T-helper 1 cell (primary cell): ENCODE results near the gene C17orf78.
A peak's percentile ranks its signal among the peaks of the same experiment; 100 is the strongest.
"Not testable (repeated sequence)": the region's sequence is repeated elsewhere in the genome, so short reads cannot be mapped to it uniquely, and the experiment has no call there.

Experiments
- DNase-seq, 5 donors: peaks; one replicate each; pipeline ENCODE4 v3.0.0-alpha.2; 2012 to 2020

The C17orf78 gene

DNA sequence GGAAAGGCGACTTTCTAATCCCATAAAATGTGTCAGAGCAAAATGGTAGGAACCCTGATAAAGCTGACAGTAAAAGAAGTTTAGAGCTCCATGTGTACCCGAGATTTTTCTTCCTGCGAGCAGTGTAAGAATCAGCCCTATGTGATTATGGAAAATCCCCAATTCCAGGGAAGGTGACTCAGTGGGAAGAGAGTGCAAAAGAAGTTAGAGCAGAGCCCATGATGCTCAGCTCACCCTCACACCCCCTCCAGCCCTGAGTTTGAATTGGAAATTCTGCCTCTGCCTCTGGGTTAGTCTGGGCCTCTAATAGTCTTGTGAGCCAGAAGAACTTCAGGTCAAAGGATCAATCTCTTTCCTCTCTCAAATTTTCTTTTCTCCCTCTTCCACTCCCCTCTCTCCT lies 12.5 kb downstream of the C17orf78 start:
- DNase-seq, result no peak

GRCh38 chr17:37389160-37389559 lies 13.4 kb downstream of the C17orf78 start:
- DNase-seq, result no peak

DNA sequence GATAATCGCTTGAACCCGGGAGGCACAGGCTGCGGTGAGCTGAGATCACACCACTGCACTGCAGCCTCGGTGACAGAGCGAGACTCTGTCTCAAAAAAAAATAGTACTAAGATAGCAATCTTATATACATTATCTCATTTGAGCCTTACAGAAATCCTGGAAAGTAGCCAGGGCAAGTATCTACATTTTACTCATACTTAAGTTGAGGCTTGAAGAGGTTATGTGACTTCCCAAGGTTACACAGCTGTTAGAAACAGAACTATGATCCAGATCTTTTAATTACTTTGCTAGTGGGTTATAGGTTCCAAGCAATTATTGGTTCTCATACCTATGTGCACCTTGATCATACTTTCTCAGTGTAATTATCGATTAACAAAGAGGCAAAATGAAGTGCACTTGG lies 15.4 kb downstream of the C17orf78 start:
- no peak for DNase-seq

DNA sequence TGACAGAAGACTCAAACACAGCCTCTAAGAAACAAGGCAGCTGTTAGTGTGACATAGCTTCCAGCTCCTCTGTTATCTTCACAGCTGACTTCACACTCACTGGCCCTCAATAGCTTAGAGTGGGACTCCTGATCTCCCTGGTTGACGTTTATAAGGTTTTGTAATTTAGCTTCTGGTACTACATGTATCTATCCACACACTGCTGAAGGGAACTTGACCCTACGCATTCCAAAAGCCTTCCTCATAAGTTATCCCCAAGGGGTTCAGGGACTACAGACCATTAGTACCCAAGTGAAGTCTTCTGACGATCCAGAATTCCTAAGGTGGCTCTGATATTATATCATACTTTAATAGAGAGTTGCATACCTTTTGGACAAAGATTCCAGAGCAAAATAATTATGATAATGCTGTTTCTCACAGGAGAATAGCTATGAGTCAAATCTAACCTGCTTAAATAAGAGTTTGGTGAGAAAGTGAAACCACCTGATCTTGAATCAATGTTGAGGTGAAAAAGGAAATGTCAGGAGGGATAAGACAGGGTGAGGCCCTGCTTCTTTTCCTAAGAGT lies 16.3 kb downstream of the C17orf78 start:
- DNase-seq, result peak in 1 of 5 donors; percentile 32

DNA sequence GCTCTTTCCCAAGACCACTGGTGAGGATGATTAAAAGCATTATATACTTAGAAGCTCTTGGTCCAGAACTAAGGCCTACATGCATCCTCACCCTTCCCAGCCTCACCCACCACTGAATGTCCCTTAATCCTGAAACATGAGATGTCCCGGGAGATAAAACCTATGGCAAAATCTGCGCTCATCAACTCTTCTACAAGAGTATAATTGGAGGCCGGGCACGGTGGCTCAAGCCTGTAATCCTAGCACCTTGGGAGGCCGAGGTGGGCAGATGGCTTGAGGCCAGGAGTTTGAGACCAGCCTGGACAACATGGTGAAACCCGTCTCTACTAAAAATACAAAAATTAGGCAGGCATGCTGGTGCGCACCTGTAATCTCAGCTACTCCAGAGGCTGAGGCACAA lies 17.6 kb downstream of the C17orf78 start:
- DNase-seq, result no peak

GRCh38 chr17:37399265-37399803 lies 23.5 kb downstream of the C17orf78 start:
- DNase-seq, result no peak

DNA sequence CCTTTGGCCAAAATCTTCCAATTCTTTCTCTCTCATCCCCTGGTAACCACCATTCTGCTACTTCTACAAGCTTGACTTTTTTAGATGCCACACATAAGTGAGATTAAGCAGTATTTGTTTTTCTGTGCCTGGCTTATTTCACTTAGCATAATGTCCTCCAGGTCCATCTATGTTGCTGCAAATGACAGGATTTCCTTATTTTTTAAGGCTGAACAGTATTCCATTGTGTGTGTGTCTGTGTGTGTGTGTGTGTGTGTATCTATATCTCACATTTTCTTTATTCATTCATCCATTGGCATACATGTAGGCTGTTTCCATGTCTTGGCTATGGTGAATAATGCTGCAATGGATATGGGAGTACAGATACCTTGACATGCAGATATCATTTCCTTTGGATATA lies 24.7 kb downstream of the C17orf78 start:
- no peak for DNase-seq

DNA sequence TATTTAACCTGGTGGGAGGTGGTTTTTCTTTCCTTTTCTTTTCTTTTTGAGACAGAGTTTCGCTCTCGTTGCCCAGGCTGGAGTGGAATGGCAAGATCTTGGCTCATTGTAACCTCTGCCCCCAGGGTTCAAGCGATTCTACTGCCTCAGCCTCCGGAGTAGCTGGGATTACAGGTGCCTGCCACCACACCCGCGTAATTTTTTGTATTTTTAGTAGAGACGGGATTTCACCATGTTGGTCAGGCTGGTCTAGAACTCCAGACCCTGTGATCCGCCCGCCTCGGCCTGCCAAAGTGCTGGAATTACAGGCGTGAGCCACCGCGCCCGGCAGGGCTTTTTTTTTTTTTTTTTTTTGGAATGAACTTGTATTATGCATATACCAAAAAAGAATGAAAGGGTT lies 29.7 kb downstream of the C17orf78 start:
- DNase-seq, result not testable (repeated sequence)

DNA sequence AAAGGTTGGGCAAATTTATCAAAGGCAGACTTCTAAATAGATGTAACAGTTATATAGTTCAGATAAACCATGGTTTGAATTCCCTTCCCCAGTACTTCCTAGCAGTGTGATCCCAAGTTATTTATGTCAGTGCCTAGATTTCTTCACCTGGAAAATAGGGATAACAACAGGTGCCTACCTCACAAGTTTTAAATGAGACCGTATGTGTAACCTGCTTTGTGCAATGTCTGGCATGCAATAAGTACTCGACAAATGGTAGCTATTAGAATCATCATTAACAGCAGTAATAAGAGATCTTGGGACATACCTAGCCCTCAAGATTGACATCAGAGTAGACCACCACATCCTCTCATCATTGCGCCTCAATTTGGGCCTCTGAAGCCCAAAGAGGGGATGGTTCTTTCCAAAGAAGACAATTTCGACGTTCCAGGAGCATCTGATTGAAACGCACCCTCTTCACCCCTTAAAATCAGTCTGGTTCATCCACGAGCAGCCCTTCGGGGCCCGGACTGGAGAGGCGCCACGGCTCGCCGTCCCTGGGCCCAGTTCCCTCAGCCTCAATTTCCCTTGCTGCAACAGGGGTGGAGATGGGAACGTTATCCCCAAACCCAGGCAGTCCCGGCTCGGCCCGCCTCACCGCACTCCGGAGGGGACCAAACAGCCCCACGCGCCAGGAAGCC lies 30.3 kb downstream of the C17orf78 start:
- DNase-seq, result no peak

DNA sequence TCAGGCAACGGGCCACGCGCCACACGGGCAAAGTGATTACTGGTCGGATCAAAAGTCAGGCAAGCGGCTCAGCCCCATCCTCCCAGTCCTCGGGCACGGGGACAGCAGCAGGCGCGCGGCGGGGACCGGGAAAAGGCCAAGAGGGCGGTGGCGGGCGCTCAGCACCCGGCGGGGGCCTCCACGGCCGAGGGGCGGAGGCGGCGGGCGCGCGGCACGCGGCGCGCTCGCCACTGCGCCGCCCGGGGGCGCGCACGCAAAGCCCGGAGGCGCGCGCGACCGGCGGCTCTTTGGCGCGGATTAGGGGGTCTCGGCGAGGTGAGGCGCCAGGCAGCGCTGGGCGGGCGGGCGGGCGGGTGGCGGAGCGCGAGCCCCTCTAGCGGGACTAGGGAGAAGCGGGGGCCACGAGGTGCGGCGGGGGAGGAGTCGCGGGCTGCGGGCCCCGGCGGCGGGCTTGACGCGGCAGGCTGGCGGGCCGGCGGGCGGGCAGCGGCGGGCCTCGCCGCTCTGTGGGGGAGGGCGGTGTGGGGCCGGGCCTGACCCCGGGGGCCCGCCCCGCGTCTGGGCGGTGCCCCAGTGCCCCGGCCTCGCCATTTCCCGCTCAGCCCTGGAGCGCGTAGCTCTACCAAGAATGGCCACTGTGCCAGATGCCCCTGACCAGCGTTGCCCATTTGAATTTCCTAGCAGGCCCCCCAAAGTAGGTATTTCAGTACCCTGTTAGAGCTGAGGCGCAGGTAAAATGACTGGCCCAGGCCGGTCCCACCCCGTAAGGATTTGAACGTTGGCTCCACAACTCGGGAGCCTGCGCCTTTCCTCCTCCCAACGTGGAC lies 31.1 kb downstream of the C17orf78 start, which contains the start of the genes ACACA and TADA2A:
ACACA (minus strand) TSS at position 202 of the 827 bp plus-strand sequence. CDS start 537 bp downstream, outside the sequence.
TADA2A (plus strand) TSS at position 252 of the 827 bp plus-strand sequence. CDS start 4,480 bp downstream, outside the sequence.
- peak; percentile 51 to 84 (median 63) for DNase-seq

GRCh38 chr17:37408145-37408479 lies 32.3 kb downstream of the C17orf78 start:
- DNase-seq, result not testable (repeated sequence)

DNA sequence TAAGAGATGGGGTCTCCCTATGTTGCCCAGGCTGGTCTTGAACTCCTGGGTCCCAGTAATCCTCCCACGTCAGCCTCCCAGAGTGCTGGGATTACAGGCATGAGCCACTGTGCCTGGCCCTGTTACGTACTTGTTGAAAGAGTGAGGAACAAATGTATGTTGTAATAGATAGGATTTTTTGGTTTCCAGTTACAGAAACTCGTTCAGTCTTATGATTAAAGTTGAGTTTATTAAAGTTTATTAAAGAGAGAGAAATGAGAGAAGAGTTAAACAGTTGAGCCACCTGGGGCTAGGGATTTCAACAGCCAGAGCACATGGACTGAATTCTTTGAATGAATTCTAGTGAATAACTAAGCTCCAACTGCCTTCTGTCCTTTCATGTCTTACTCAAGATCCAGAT lies 34.6 kb downstream of the C17orf78 start:
- no peak for DNase-seq

DNA sequence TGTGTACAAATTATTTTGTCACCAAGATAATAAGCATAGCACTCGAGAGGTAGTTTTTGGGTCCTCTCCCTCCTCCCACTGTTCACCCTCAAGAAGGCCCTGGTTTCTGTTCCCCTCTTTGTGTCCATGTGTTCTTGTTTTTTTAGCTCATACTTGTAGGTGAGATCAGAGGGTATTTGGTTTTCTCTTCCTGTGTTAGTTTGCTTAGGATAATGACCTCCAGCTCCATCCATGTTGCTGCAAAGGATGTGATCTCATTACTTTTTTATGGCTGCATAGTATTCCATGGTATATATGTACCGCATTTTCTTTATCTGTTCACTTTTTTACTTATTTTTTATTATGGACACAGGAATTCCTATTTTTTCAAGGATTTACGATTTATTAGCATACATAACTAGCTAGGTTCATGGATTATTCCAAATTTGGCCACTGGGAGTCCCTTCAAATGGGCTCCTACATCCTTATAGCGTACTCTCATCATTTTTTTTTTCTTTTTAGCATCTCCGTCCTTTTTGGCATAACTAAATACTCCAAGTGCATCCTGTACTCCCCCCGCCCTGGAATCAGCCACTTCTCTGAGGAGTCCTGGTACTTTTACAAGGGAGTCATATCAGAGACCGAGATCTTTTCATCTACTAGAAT lies 38.2 kb downstream of the C17orf78 start:
- no peak for DNase-seq

- no peak for DNase-seq
These were observed 42.1 kb downstream of the C17orf78 start for GRCh38 chr17:37417852-37418251.

- DNase-seq, result no peak
These were observed 47.3 kb downstream of the C17orf78 start for GRCh38 chr17:37422971-37423625.

- DNase-seq, result no peak
These were observed 49.5 kb downstream of the C17orf78 start for GRCh38 chr17:37425268-37425667.

DNA sequence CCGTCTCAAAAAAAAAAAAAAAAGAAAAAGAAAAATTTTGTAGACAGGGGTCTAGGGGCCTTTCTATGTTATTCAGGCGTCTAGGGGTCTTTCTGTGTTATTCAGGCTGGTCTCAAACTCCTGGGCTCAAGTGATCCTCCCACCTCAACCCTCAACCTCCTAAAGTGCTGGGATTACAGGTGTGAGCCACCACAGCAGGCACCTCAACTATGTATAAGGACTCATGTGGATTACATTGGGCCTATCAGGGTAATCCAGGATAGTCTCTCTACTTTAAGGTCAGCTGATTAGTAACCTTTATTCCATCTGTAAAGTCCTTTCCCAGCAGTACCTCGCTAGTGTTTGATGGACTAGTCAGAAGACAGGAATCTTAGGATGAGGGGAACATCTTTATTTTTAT lies 53.3 kb downstream of the C17orf78 start:
- no peak for DNase-seq

- no peak for DNase-seq
These were observed 53.7 kb downstream of the C17orf78 start for GRCh38 chr17:37429453-37429852.

- DNase-seq, result peak in 1 of 5 donors; percentile 74
These were observed 54.4 kb downstream of the C17orf78 start for GRCh38 chr17:37430051-37430627.

DNA sequence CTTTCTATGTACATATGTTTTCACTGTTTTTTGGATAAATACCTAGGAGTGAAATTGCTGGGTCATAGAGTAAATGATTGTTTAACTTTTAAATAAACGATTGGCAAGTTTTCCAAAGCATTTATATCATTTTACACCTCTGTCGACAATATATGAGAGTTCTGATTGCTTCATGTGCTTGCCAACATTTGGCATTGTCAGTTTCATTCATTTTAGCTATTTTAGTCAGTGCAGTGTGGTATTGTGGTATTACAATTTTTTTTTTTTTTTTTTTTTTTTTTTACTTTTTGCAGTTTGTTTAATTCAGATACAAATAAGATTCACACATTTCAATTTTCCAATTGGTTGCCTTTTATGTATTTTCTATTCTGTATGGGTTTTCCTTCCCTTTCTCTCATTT lies 56.9 kb downstream of the C17orf78 start:
- DNase-seq, result no peak

GRCh38 chr17:37438141-37438540 lies 62.4 kb downstream of the C17orf78 start:
- no peak for DNase-seq

- DNase-seq, result peak in 1 of 5 donors; percentile 7
These were observed 64.6 kb downstream of the C17orf78 start for GRCh38 chr17:37440424-37440823.
